Gastroesophageal sphincter (tissue), 3 donors: Measurements from ENCODE around the gene DCTN2.

ENCODE experiments used
- CTCF ChIP-seq, 4 experiments: fragments of 200-600 bp in 2 of 4; fragments of 450-650 bp in 2 of 4; sonication (generic) in 1 of 4; IDR thresholded peaks; one replicate each; pipeline ENCODE4 v1.5.1; 2017 to 2019; ENCODE audit warnings: antibody characterized with exemption in 4 of 4, mild to moderate bottlenecking in 2 of 4, moderate library complexity in 2 of 4
- EP300 ChIP-seq: sonication (generic); formaldehyde crosslinking; IDR thresholded peaks from one replicate; pipeline ENCODE4 v1.6.1; 2017; ENCODE audit warnings: antibody characterized with exemption, mild to moderate bottlenecking
- POLR2A ChIP-seq, 2 donors: fragments of 450-650 bp; IDR thresholded peaks; one replicate each; pipeline ENCODE4 v1.6.1; 2017; ENCODE audit warnings: antibody characterized with exemption in 2 of 2, mild to moderate bottlenecking in 2 of 2, moderate library complexity in 1 of 2
- POLR2AphosphoS5 ChIP-seq: sonication (generic); formaldehyde crosslinking; IDR thresholded peaks from one replicate; pipeline ENCODE4 v1.6.1; 2017; ENCODE audit warnings: antibody characterized with exemption

GRCh38 chr12:57580466-57580795 lies 33.4 kb upstream of the DCTN2 start:
- TF ChIP-seq CTCF (IDR thresholded peaks at IDR 0.05) (no peak), POLR2AphosphoS5 (no peak), POLR2A (IDR thresholded peaks at IDR 0.05) (no peak), EP300 (no peak)
